ENCODE data around the gene EGR4. TPM values are rescaled to one million over a fixed set of nuclear protein-coding genes. Genes with fewer than 3 reads are reported as not detected.

The EGR4 gene
- polyA plus RNA-seq, result 0.26 TPM

DNA sequence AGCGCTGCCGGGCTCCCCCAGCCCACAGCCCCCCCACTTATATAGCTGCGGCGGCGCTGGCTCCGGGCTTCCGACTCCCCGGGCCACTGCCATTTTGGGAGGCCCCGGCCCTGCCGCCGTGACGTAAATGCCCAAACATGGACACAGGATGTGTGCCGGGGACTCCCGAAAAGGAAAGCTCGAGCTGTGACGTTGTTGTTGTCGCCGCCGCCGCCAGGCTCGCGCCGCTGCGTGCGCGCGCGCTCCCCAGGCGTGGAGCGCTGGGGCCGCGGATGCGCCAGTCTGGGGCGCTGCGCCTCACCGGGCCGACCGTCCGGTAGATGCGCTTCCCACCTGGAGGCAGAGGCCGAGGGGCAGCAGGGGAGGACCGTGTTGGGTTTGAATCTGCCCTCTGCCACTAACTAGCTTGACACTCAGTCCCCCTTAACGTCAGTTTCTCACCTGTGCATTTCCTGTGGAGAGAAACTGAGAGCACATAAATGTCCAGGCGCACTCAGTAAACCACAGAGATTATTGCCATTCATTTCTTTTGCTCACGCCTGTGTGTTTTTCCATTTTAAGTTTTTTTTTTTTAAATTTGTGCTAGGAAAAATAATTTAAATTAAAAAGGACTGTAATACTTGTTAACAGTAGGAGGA lies at the start of gene EGR4:
EGR4 (minus strand) TSS at position 15 of the 638 bp plus-strand sequence. CDS start 231 bp downstream, outside the sequence.
- Mint-ChIP-seq H3K36me3 (no peaks in the 10 kb centered on the region), H3K27ac (peak within 1 kb of the TSS in 2 of 3 donors; percentile 59 to 75), H3K27me3 (peaks cover 54% of the 10 kb centered on the region), H3K4me1 (peaks cover 4 to 20% (median 8%) of the 10 kb centered on the region in 3 donors), H3K9me3 (peaks cover 0 to 4% (median 0%) of the 10 kb centered on the region in 3 donors), H3K4me3 (peak within 1 kb of the TSS; percentile 51 to 89 (median 78))

DNA sequence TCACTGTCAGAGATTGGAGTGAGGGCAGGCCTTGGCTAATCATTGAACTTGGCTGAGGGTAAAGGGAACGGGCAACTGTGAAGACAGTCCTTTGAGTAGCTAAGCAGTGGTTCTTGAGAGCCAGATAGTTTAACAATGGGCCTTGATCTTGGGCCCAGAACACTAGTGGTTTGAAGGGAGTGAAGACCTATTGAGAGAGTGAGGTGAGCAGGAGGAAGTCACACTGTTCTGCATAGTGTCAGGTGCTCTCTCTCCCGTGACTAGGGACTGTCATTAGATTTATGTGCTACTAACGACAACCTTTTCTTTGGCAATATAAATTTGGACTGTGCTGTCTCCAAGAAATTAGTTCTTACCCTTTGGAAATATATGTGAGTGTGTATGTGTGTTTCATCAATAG lies 47.7 kb upstream of the EGR4 start:
- H3K27me3 Mint-ChIP-seq, result peaks cover 1% of the 10 kb centered on the region
- no peak overlapping the region for H3K4me3 Mint-ChIP-seq
- H3K27ac Mint-ChIP-seq, result no peak overlapping the region
- H3K9me3 Mint-ChIP-seq, result peaks cover 0 to 3% (median 0%) of the 10 kb centered on the region in 3 donors
- H3K36me3 Mint-ChIP-seq, result peaks cover 1% of the 10 kb centered on the region
- H3K4me1 Mint-ChIP-seq, result peaks cover 0 to 9% (median 8%) of the 10 kb centered on the region in 3 donors

- H3K4me1 Mint-ChIP-seq, result peaks cover 0 to 9% (median 8%) of the 10 kb centered on the region in 3 donors
- no peaks in the 10 kb centered on the region for H3K27me3 Mint-ChIP-seq
- H3K36me3 Mint-ChIP-seq, result peaks cover 3% of the 10 kb centered on the region
- no peak overlapping the region for H3K27ac Mint-ChIP-seq
- no peak overlapping the region for H3K4me3 Mint-ChIP-seq
- peaks cover 0 to 8% (median 7%) of the 10 kb centered on the region in 3 donors for H3K9me3 Mint-ChIP-seq
Measured at GRCh38 chr2:73339201-73339600, 45.9 kb upstream of the EGR4 start.

DNA sequence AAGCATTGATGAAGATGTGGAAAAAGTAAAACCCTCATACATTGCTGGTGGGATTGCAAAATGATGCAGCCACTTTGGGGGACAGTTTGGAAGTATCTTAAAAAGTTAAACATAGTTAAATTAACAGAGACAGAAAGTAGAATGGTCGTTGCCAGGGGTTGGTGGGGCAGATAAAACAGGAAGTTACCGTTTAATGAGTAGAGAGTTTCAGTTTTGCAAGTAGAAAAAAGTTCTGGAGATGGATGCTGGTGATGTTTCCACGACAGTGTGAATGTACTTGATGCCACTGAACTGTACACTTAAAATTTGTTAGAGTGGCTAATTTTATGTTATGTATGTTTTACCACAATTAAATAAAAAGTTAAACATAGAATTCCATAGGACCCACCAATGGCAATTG lies 44.5 kb upstream of the EGR4 start:
- Mint-ChIP-seq H3K4me3 (no peak overlapping the region), H3K9me3 (peaks cover 0 to 12% (median 7%) of the 10 kb centered on the region in 3 donors), H3K27me3 (peaks cover 1% of the 10 kb centered on the region), H3K27ac (no peak overlapping the region), H3K36me3 (peaks cover 3% of the 10 kb centered on the region), H3K4me1 (peaks cover 0 to 9% (median 8%) of the 10 kb centered on the region in 3 donors)

- no peak overlapping the region for H3K4me3 Mint-ChIP-seq
- H3K27me3 Mint-ChIP-seq, result peaks cover 1% of the 10 kb centered on the region
- peaks cover 3% of the 10 kb centered on the region for H3K36me3 Mint-ChIP-seq
- H3K4me1 Mint-ChIP-seq, result peaks cover 0 to 9% (median 8%) of the 10 kb centered on the region in 3 donors
- peaks cover 0 to 12% (median 7%) of the 10 kb centered on the region in 3 donors for H3K9me3 Mint-ChIP-seq
- H3K27ac Mint-ChIP-seq, result no peak overlapping the region
Measured at GRCh38 chr2:73334620-73335019, 41.3 kb upstream of the EGR4 start.

- Mint-ChIP-seq H3K36me3 (peaks cover 3% of the 10 kb centered on the region), H3K9me3 (peaks cover 0 to 12% (median 7%) of the 10 kb centered on the region in 3 donors), H3K27ac (no peak overlapping the region), H3K4me1 (peaks cover 0 to 9% (median 8%) of the 10 kb centered on the region in 3 donors), H3K4me3 (no peak overlapping the region), H3K27me3 (peaks cover 3% of the 10 kb centered on the region)
Measured at GRCh38 chr2:73334045-73334444, 40.7 kb upstream of the EGR4 start.

DNA sequence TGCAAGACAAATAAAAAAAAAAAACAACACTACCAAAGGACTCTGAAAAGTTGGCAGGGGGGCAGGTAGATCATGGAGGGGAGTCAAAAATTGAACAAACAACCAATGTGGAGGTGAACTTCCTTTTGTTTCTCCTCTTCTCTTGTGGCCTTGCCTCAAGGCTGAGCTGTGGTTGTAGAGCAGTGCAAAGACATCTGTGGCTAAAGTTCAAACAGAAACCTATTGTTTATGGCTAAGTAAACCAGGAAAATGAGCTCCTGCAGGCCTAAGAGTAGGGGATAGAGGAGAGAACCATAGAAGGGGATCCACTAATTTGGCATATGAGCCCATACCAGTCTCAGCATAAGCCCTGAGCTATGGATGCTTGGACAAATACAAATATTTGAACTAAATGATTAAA lies 40.2 kb upstream of the EGR4 start:
- Mint-ChIP-seq H3K27ac (no peak overlapping the region), H3K4me1 (peaks cover 0 to 9% (median 8%) of the 10 kb centered on the region in 3 donors), H3K36me3 (peaks cover 3% of the 10 kb centered on the region), H3K9me3 (peaks cover 0 to 12% (median 7%) of the 10 kb centered on the region in 3 donors), H3K4me3 (no peak overlapping the region), H3K27me3 (peaks cover 7% of the 10 kb centered on the region)

DNA sequence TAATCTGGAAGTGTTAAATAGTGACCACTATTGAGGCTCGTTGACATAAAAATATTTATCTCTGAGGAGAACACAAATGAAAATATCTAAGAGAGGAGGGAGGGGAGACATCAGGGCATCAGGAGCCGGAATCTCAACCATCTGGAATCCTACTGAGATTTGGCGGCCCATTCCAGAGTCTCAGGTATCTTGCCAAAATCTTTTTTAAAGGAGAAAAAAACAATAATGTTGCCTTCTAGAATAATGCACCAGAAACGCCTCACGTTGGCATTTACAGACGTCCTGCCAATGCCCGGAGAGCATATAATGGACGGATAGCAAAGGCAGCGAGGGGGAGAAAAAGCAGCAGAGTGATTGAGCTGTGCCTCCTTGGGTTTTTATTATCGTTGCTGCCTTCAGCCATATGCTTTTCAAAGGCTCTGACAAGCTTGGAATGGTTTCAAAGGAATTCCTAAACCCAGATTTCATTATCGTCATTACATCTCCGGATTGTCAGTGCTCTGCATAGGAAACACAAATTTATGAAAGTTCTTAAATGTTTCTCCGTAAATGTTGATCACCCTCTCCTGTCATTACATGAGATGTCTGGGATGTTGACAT lies 30.9 kb upstream of the EGR4 start:
- no peak overlapping the region for H3K27ac Mint-ChIP-seq
- no peak overlapping the region for H3K4me3 Mint-ChIP-seq
- H3K4me1 Mint-ChIP-seq, result no peaks in the 10 kb centered on the region
- no peaks in the 10 kb centered on the region for H3K36me3 Mint-ChIP-seq
- H3K9me3 Mint-ChIP-seq, result no peaks in the 10 kb centered on the region
- peaks cover 26% of the 10 kb centered on the region for H3K27me3 Mint-ChIP-seq

- Mint-ChIP-seq H3K4me1 (no peaks in the 10 kb centered on the region), H3K27me3 (peaks cover 20% of the 10 kb centered on the region), H3K36me3 (no peaks in the 10 kb centered on the region), H3K27ac (peak overlapping the region in 1 of 3 donors; percentile 69), H3K4me3 (no peak overlapping the region), H3K9me3 (no peaks in the 10 kb centered on the region)
Measured at GRCh38 chr2:73323551-73323950, 30.2 kb upstream of the EGR4 start.

GRCh38 chr2:73314441-73314840 lies 21.1 kb upstream of the EGR4 start:
- Mint-ChIP-seq H3K27me3 (peaks cover 16% of the 10 kb centered on the region), H3K27ac (no peak overlapping the region), H3K4me1 (peaks cover 0 to 2% (median 0%) of the 10 kb centered on the region in 3 donors), H3K36me3 (peaks cover 3% of the 10 kb centered on the region), H3K4me3 (no peak overlapping the region), H3K9me3 (peaks cover 0 to 7% (median 6%) of the 10 kb centered on the region in 3 donors)

GRCh38 chr2:73307720-73308119 lies 14.4 kb upstream of the EGR4 start:
- Mint-ChIP-seq H3K36me3 (peaks cover 3% of the 10 kb centered on the region), H3K27ac (no peak overlapping the region), H3K9me3 (peaks cover 0 to 7% (median 6%) of the 10 kb centered on the region in 3 donors), H3K4me1 (no peaks in the 10 kb centered on the region), H3K4me3 (no peak overlapping the region), H3K27me3 (peaks cover 8% of the 10 kb centered on the region)

- peaks cover 0 to 6% (median 0%) of the 10 kb centered on the region in 3 donors for H3K9me3 Mint-ChIP-seq
- no peaks in the 10 kb centered on the region for H3K4me1 Mint-ChIP-seq
- no peaks in the 10 kb centered on the region for H3K36me3 Mint-ChIP-seq
- peaks cover 37% of the 10 kb centered on the region for H3K27me3 Mint-ChIP-seq
- H3K27ac Mint-ChIP-seq, result no peak overlapping the region
- no peak overlapping the region for H3K4me3 Mint-ChIP-seq
Measured at GRCh38 chr2:73301636-73302035, 8.3 kb upstream of the EGR4 start.

GRCh38 chr2:73300926-73301325 lies 7.6 kb upstream of the EGR4 start:
- no peak overlapping the region for H3K27ac Mint-ChIP-seq
- no peak overlapping the region for H3K4me3 Mint-ChIP-seq
- peaks cover 0 to 6% (median 0%) of the 10 kb centered on the region in 3 donors for H3K9me3 Mint-ChIP-seq
- H3K36me3 Mint-ChIP-seq, result no peaks in the 10 kb centered on the region
- peaks cover 38% of the 10 kb centered on the region for H3K27me3 Mint-ChIP-seq
- no peaks in the 10 kb centered on the region for H3K4me1 Mint-ChIP-seq

DNA sequence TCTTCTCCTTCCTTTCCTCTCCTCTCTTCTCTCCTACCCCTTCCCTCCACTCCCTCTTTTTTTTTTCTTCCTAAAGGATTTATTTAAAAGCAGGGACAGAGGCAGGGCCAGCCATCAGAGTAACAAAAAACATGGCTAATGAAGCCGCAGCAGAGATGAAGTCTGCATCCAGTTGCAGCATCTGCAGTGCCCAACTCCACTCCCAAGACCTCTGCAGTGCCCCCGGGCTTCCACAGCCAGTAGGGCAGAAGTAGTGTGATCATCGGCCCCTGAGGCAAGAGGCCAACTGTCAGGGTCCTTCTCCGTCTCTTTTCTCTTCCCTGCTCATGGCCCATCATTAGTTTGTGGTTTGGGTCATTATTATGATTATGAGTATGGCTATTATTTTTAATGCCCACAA lies 4.2 kb upstream of the EGR4 start:
- H3K36me3 Mint-ChIP-seq, result no peaks in the 10 kb centered on the region
- peaks cover 50% of the 10 kb centered on the region for H3K27me3 Mint-ChIP-seq
- H3K27ac Mint-ChIP-seq, result no peak overlapping the region
- peaks cover 0 to 10% (median 0%) of the 10 kb centered on the region in 3 donors for H3K9me3 Mint-ChIP-seq
- no peak overlapping the region for H3K4me3 Mint-ChIP-seq
- H3K4me1 Mint-ChIP-seq, result no peaks in the 10 kb centered on the region

DNA sequence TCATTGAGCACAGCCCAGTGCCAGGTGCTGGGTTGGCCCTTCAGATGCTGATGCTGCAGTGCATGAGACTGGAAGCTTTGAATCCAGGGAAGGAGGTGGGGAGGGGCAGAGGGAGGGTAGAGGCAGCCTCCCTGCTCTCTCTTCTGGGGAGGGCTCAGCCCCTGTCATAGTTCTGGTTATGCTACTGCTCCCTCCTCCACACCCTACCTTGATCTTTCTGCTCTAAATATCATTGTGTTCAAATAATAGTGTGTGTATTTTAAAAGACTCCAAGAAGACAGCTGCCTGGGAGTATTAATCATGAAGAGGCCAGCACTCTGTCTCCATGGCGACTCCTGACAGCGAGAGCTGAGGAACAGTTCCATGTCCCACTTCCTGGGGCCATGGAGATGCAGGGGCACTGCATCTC lies 3.8 kb upstream of the EGR4 start:
- Mint-ChIP-seq H3K9me3 (peaks cover 0 to 10% (median 0%) of the 10 kb centered on the region in 3 donors), H3K36me3 (no peaks in the 10 kb centered on the region), H3K4me3 (no peak overlapping the region), H3K27ac (no peak overlapping the region), H3K4me1 (no peaks in the 10 kb centered on the region), H3K27me3 (peaks cover 52% of the 10 kb centered on the region)
